HG03521 (cell line): Measurements from ENCODE around the gene ITPRID1.
"Not testable (repeated sequence)": the region's sequence is repeated elsewhere in the genome, so short reads cannot be mapped to it uniquely, and the experiment has no call there.

Source experiments
- ATAC-seq: cut with Tn5 transposase; IDR thresholded peaks from one replicate; pipeline ENCODE4 v1.9.1; 2021; ENCODE audit warnings: mild to moderate bottlenecking, moderate library complexity; ENCODE audit not compliant: unreplicated experiment

The ITPRID1 gene

DNA sequence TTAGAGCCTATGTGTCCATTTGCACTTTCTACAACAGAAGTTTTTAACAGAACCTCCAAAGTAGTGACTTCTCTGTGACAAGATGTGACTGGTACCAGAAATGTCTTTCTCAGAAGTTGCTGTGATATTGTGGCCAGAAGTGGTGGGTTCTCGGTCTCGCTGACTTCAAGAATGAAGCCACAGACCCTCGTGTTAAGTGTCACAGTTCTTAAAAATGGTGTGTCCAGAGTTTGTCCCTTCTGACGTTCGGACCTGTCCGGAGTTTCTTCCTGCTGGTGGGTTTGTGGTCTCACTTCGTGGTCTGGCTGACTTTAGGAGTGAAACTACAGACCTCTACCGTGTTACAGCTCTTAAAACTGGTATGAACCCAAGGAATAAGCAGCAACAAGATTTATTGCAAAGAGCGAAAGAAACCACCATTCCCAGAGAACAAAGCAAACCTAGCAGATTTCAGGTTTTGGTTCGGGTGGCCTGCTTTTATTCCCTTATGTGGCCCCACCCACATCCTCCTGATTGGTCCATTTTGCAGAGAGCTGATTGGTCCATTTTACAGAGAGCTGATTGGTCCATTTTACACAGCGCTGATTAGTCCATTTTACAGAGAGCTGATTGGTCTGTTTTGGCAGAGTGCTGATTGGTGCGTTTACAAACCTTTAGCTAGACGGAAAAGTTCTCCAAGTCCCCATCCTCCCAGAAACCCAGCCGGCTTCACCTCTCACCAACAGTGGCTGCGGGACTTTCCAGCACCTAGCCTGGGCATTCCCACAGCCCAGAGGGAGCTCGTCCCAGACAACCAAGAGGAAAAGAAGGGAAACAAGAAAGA is 3.0 kb downstream of the ITPRID1 start:
- no peak for ATAC-seq

- no peak for ATAC-seq
These were observed 3.6 kb downstream of the ITPRID1 start for GRCh38 chr7:31517513-31517912.

DNA sequence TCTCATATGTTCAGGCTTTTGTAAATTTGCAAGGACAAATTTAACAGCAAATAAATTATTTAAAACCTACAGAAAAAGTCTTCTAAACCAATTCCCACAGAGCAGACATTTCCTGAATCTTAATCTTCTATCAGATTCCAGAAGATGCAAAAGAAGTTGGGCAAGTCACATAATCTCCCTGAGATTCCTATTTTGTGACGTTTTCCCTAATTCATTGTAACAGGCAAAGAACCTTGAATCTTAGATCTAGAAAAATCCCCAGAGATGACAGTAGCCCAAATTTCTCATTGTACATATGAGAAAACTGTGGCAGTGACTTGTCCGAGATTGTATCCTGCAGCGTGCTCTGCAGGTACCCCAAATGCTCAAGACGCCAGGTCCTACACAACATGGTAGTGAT is 4.9 kb downstream of the ITPRID1 start:
- ATAC-seq = no peak

GRCh38 chr7:31521336-31522010 is 7.6 kb downstream of the ITPRID1 start:
- ATAC-seq = no peak

- no peak for ATAC-seq
These were observed 13.0 kb downstream of the ITPRID1 start for GRCh38 chr7:31526864-31527263.

- no peak for ATAC-seq
These were observed 15.2 kb downstream of the ITPRID1 start for GRCh38 chr7:31529103-31529502.

GRCh38 chr7:31540651-31541185 is 26.8 kb downstream of the ITPRID1 start:
- not testable (repeated sequence) for ATAC-seq

- ATAC-seq = no peak
These were observed 31.7 kb downstream of the ITPRID1 start for GRCh38 chr7:31545549-31545948.

DNA sequence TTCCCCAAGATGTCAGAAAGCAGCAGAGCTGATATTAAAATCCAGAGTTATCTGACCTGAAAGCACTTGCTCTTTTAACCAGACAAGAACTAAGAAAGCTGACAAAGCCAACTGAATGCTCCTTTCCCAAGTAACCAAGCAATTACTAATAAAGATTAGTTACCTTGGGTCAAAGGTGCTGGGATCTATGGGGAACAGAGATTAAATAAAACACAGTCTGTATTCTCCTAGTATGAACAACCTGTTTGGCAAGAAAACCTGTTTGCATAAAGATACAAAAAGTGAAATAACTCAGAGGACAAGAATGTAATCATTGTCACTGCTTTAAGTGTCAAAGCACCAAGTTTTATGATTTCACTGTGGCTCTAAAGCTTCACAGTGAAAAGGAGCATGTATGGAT is 35.7 kb downstream of the ITPRID1 start:
- no peak for ATAC-seq

DNA sequence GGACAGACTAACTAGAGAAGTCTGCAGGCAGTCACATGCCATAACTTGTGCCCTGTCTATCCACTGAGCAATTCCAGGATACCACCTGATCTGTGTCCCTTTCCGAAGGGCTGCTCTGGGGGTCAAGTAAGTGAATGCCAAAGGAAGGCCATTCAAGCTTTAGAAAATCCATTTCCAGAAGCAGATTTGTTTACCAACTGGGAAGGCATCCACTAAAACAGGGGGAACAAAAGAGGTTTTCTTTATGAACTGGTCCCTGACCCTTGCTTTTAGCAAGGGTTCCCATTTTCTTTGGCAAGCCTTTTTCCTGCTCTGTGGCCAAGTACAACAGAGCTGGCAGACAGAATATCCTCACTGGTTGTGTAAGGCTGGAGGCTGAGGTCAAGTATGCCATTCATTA is 36.5 kb downstream of the ITPRID1 start:
- ATAC-seq = no peak

- no peak for ATAC-seq
These were observed 39.8 kb downstream of the ITPRID1 start for GRCh38 chr7:31553661-31554081.

GRCh38 chr7:31562002-31562401 is 48.1 kb downstream of the ITPRID1 start:
- ATAC-seq = no peak

DNA sequence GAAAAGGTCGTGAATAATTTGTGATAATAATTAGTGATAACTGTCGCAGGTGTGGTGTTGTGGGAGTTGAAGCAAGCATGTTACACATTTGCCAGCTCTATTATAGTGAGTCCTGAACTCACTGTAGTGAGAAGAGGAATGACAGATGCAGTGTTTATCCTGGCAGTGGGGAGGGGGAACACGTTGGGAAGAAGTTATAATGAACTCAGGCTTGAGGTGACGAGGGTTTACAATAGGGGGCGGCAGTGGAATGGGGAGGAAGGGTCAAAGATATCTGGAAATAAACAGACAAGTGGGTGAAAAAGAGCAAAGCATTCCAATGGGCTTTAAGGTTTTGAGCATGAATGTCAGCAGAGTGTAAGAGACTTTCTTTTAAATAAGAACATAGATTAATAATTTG is 49.6 kb downstream of the ITPRID1 start:
- ATAC-seq = no peak

DNA sequence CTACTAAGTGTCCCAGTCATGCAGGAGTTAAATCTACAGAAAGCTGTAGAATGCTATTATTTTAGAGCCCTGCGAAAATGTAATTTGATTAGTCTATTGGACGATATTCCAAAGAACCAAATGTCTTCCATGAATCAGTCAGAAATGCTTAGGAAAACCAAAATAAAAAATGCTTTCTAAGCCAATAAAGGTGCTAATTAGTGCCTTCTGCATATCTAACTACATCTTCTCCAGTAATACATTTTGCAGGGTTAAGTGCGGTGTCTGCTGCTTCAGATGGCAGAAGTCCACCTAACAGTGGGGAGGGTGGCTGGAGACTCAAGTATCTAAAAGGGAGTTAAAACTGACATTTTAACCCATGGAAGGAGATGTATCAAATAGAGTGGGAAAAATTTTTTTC is 50.1 kb downstream of the ITPRID1 start:
- ATAC-seq = no peak

DNA sequence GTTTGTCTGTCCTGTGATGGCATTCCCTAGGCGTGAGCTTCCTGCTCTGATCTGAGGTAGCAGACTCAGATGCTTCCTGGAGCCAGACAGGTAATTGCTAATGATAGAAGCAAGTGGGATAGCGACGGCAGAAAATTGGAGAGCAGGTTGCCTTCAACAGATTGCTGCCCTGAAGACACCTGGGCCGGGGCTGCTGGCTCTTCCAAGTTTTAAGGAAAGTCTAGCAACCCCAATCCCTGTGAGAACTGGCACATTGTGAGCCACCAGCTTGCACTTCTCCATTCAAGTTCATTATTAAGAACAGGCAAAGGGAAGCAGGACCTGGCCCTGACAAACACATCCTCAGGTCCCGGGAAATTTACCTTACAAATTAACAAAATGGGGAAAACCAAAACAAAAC is 50.8 kb downstream of the ITPRID1 start:
- ATAC-seq = no peak

DNA sequence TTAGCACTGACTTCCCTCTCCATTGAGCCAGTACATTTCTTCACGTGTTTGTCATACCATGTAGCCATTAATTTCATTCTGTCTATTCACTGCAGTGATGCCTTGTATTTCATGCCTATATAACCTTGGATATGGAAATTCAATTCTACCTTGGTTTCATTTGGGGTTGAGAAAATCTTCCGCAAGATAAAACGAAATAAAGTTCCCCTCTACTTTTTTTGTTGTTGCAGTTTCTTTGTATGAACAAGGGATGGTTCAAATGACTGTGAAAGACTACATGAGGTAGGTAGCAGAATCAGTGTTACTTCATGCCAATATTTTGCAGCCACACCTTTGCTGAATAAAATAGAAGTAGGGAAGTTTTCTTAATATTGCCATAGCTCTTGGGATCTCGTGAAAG is 55.6 kb downstream of the ITPRID1 start:
- ATAC-seq = no peak

DNA sequence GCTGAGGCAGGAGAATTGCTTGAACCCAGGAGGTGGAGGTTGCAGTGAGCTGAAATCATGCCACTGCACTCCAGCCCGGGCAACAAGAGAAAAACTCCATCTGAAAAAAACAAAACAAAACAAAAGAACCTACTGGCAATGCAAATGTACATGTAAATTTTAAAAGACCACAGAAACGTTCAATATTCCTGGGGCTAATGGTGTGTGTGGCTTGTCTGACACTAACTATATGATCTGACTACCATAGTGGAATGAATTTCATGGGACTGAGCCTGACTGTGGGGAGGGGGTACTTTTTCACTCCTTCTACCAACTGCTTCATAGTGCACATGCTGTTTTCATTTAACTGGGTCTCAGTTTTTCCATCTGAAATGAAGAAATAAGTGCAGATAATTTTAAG is 69.6 kb downstream of the ITPRID1 start:
- no peak for ATAC-seq

DNA sequence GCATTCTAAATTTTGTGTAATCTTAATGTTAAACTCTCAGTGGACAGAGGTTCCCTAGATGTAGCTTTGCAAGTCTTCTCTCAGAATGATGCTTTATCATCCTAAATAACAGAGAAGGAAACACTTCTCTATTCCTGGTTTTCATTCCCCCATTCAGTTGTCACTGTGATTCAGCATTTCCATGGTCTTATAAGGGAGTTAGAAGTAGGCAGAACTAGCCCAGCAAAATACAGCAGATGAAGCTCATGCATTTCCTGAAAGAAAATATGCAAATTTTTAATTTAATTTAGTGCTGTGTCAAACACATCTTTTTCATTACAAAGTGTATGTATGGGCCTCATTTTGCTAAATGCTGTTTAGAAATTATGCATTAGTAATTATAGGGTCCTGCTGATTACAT is 70.1 kb downstream of the ITPRID1 start:
- no peak for ATAC-seq

DNA sequence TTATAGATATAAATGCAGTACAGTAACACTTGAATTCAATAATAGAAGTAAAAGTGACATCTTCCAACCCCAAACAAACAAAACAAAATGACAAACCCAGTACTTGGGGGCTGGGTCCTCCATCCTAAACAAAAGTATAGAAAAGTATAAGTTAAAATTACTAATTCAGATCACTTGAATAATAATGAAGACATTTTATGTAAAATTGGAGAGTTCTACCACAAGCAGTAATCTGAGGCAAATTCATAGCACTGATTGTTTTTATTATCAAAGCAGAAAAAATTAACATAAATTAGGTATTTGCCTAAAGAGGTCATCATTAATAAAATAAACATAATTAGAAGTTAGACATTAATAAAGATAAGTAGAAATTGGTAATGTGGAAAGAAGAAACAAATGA is 81.5 kb downstream of the ITPRID1 start:
- no peak for ATAC-seq

GRCh38 chr7:31602041-31602625 is 88.2 kb downstream of the ITPRID1 start:
- no peak for ATAC-seq

- ATAC-seq = no peak
These were observed 89.2 kb downstream of the ITPRID1 start for GRCh38 chr7:31603046-31603445.

GRCh38 chr7:31613604-31614003 is 99.7 kb downstream of the ITPRID1 start:
- ATAC-seq = no peak
